Measurements from ENCODE around the gene LRRC4B.
A peak's percentile ranks its signal among the peaks of the same experiment; 100 is the strongest.
"Not testable (repeated sequence)": the region's sequence is repeated elsewhere in the genome, so short reads cannot be mapped to it uniquely, and the experiment has no call there.

Gene LRRC4B, protein sequence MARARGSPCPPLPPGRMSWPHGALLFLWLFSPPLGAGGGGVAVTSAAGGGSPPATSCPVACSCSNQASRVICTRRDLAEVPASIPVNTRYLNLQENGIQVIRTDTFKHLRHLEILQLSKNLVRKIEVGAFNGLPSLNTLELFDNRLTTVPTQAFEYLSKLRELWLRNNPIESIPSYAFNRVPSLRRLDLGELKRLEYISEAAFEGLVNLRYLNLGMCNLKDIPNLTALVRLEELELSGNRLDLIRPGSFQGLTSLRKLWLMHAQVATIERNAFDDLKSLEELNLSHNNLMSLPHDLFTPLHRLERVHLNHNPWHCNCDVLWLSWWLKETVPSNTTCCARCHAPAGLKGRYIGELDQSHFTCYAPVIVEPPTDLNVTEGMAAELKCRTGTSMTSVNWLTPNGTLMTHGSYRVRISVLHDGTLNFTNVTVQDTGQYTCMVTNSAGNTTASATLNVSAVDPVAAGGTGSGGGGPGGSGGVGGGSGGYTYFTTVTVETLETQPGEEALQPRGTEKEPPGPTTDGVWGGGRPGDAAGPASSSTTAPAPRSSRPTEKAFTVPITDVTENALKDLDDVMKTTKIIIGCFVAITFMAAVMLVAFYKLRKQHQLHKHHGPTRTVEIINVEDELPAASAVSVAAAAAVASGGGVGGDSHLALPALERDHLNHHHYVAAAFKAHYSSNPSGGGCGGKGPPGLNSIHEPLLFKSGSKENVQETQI

DNA sequence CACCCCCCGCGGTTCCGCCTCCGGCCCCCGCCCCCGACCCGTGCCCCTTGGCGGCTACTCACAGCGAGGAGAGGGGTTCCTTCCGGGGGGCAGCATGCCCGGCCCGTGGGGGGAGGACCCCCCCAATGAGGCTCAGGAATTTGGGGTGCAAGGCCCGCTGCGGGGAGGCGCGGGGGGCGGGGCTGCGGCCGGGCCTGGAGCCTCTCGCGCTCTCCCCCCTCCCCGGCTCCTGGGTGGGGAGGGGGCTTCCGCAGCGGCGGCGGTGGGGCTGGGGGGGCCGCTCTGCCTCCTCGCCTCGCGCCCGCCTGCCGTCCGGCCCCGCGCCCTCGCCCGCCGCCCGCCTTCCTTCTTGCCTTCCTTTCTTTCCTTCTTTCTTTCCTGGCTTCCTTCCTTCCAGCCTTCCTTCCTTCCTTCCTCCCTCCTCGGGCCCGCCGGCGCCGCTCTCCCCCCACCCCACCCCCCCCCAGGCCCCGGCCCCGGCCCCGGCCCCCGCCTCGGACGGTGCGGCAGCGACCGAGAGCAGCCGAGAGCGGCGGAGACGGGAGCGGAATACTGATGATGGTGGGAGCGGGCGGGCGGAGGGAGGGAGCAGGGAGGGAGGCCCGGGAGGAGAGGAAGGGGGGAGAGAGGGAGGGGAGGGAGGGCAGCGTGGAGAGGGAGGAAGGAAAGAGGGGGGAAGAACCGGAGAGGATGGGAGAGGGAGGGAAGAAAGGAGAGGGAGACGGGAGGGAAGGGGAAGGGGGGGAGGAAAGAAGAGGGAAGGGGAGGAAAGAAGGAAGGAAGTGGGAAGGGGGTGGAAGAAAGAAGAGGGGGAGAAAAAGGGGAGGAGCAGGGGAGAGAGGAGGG, at the start of gene LRRC4B:
Gene LRRC4B (minus strand): TSS at position 554 of the 846 bp plus-strand sequence. CDS start 19,597 bp downstream, outside the sequence.
- DNase-seq (ENCODE audit: low read depth): no peak

GRCh38 chr19:50612504-50613404, 44.5 kb upstream of the LRRC4B start:
- not testable (repeated sequence) for DNase-seq (ENCODE audit: low read depth)

DNA sequence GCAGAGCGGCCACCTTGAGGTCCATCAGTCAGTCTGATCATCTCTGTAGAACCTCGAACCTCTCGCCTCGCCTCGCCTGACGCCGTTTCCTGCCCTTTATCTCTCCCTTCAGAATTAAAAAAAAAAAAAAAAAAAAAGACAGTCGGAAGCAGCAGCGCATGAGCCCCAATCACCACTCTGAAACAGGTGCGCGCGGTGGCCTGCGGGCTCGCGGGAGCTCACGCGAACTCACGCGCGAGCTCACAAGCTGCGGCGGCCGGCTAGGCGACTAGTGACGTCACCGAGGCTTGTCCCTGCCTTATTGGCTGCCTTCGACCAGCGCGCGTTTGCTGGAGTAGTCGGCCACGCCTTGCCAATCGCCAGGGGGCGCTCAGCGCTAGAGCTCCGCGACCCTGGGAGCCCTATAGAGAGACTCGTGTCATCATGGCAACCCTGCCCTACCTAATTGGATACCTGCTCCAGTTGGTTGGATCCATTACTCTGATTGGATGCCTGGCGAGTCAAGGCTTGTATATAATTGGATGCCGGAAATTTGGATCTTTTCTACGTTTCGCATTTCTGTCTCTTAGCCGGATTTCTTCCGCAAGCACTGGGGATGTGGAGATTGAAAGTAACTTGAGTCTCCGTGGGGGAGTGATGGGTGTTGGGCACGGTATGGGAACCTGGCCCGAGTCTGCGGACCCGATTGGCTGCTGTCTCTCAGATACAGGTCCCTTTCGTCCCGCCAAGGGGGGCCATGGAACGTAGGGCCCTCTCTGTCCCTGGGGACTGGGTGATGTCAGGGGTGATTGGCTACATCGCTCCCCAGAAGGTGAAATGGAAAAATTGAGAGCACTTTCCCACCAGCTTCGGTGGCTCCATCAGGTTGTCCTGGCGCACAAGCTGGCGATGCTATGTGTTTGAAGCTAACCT, 39.9 kb upstream of the LRRC4B start:
- DNase-seq (ENCODE audit: low read depth): peak; percentile 43

DNA sequence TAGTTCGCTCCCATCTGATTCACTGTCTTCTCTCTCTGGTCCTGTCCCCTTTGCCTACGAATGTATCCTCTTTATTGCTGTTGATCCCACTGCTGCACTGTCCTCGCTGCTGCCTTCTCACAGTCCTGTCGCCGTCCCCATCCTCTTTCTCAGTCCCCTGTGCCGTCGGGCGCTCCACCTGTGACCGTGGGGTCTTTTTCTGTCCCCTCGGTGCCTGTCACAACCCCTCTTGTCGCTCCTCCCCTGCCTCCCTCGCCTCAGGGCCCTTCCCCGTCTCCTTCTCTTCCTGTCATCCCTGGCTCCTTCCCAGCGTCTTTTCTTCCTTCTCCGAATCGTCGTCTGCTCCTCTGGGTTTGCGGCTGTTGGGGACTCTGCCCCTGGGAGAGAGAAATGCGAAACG, 39.2 kb upstream of the LRRC4B start:
- DNase-seq (ENCODE audit: low read depth): no peak

- not testable (repeated sequence) for DNase-seq (ENCODE audit: low read depth)
Measured at GRCh38 chr19:50606059-50606836, 38.0 kb upstream of the LRRC4B start.

GRCh38 chr19:50604264-50605073, 36.2 kb upstream of the LRRC4B start:
- not testable (repeated sequence) for DNase-seq (ENCODE audit: low read depth)

DNA sequence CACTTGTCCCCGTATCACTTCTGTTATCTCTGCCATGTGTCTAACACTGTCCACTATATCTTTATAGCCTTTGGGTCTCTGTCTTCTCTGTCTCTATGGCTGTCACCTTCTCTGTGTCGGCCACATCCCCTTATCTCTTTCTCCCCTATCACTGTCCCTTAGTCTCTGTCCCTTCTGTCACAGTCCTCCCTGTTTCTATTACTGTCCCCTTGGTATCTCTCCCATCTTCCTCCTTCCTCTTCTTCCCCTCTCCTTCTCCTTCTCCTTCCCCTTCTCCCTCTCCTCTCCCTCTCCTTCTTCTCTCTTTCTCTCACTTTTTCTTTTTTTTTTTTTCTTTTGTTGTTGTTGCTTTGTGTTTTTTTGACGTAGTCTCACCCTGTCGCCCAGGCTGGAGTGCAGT, 34.7 kb upstream of the LRRC4B start:
- no peak for DNase-seq (ENCODE audit: low read depth)

- DNase-seq (ENCODE audit: low read depth): no peak
Measured at GRCh38 chr19:50602496-50602895, 34.3 kb upstream of the LRRC4B start.

DNA sequence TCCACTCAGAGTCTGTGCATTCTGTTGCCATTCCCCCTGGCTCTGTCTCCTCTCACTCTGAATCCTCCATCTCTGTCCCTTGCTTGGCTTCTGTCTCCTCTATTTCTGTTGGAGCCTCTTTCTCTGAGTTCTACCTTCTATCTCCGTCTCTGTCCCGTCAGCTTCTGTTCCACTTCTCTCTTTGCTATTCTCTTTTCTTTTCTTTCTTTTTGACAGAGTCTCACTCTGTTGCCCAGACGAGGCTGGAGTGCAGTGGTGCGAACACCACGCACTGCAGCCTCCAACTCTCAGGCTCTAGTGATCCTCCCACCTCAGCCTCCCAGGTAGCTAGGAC, 33.8 kb upstream of the LRRC4B start:
- no peak for DNase-seq (ENCODE audit: low read depth)

- no peak for DNase-seq (ENCODE audit: low read depth)
Measured at GRCh38 chr19:50601407-50602088, 33.3 kb upstream of the LRRC4B start.

- DNase-seq (ENCODE audit: low read depth): no peak
Measured at GRCh38 chr19:50599427-50599826, 31.2 kb upstream of the LRRC4B start.

GRCh38 chr19:50590191-50590590, 22.0 kb upstream of the LRRC4B start:
- DNase-seq (ENCODE audit: low read depth): no peak

DNA sequence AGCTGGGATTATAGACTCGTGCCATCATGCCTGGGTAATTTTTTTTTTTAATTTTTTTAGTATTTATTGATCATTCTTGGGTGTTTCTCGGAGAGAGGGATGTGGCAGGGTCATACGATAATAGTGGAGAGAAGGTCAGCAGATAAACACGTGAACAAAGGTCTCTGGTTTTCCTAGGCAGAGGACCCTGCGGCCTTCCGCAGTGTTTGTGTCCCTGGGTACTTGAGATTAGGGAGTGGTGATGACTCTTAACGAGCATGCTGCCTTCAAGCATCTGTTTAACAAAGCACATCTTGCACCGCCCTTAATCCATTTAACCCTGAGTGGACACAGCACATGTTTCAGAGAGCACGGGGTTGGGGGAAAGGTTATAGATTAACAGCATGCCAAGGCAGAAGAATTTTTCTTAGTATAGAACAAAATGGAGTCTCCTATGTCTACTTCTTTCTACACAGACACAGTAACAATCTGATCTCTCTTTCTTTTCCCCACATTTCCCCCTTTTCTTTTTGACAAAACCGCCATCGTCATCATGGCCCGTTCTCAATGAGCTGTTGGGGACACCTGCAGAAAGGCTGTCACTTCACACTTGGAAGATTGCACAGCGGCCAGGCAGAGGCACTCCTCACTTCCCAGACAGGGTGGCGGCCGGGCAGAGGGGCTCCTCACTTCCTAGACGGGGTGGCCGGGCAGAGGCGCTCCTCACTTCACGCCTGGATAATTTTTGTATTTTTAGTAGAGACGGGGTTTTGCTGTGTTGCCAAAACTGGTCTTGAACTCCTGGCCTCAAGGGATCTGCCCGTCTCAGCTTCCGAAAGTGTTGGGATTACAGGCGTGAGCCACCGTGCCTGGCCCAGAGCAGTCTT, 13.8 kb upstream of the LRRC4B start:
- DNase-seq (ENCODE audit: low read depth): not testable (repeated sequence)

DNA sequence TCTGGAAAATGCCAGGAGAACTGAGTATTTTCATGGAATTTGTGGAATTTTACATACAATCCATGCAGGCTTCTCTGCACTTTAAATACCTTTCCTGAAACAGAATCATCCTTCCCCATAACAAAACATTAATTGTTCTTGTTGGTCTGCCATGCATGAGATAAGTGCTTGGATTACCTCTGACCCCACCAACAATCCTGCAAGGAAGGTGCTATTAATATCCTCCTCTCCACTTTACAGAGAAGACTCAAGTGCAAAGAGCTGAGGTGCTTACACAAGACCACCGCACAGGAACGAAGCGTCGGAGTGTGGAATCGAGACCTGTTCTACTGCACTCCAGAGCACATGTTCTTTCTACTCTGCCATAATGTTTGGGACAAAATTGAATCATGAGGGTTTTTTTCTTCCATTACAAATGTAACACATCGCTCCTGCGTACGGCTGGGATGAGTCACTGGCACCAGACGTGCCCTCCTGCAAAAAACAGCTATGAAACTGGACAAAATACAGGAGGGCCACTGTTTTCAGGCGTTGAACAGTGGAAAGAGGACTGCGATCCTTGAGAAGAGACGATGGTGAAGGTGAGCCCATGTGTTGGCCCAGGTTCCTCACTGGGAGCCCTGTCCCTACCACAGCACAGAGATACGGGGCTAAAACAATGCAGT, 12.9 kb upstream of the LRRC4B start:
- DNase-seq (ENCODE audit: low read depth): no peak

DNA sequence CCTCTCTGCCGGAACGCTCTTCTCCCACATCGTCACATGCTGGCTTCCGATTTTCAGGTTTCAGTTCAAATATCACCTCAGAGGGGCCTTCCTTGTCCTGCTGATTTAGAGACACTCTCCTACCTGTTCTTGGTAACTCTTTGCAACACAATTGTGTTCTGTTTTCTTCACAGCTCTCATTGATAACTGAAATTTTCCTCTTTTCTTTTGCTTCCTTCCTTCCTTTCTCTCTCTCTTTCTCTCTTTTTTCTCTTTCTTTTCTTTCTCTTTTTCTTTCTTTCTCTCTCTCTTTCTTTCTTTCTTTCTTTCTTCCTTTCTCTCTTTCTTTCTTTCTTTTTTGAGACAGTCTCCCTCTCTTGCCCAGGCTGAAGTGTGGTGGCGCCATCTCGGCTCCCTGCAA, 12.0 kb upstream of the LRRC4B start:
- no peak for DNase-seq (ENCODE audit: low read depth)

DNA sequence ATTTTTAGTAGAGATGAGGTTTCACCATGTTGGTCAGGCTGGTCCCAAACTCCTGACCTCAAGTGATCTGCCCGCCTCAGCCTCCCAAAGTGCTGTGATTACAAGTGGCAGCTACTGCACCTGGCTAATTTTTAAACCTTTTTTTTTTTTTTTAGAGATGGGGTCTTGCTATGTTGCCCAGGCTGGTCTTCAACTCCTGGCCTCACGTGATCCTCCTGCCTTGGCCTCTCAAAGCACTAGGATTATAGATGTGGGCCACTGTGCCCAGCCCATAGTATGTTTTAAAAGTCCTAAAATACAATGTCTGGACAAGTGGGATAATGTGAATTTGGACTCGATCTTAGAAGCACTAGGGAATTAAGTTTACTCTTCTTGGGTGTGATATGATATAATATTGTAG, 8.5 kb upstream of the LRRC4B start:
- not testable (repeated sequence) for DNase-seq (ENCODE audit: low read depth)
